COLO668 (cell line): ENCODE data around the gene CTXND1.
"Not testable (repeated sequence)": the region's sequence is repeated elsewhere in the genome, so short reads cannot be mapped to it uniquely, and the experiment has no call there.

ENCODE experiments used
- DNase-seq: peaks from one replicate; lab custom pipeline; 2025; ENCODE audit not compliant: unreplicated experiment; lab: John Stamatoyannopoulos, UW

CTXND1 gene

GRCh38 chr15:80252121-80252518 is at the start of gene CTXND1:
Gene CTXND1 (minus strand): TSS chr15:80252213. CDS start chr15:80201949, 50,264 bp downstream.
- DNase-seq: peak; percentile 22

- DNase-seq: no peak
Observed at GRCh38 chr15:80301472-80301871, 49.5 kb upstream of the CTXND1 start.

DNA sequence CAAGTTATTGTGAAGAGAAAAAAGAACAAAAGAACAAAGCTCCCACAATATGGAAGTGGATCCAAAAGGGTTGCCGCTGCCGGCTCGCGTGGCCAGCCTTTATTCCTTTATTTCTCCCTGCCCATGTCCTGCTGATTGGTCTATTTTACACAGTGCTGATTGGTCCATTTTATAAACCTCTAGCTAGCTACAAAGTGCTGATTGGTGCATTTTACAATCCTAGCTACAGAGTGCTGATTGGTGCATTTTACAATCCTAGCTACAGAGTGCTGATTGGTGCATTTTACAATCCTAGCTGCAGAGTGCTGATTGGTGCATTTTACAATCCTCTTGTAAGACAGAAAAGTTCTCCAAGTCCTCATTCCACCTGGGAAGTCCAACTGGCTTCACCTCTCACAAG is 43.8 kb upstream of the CTXND1 start:
- not testable (repeated sequence) for DNase-seq

DNA sequence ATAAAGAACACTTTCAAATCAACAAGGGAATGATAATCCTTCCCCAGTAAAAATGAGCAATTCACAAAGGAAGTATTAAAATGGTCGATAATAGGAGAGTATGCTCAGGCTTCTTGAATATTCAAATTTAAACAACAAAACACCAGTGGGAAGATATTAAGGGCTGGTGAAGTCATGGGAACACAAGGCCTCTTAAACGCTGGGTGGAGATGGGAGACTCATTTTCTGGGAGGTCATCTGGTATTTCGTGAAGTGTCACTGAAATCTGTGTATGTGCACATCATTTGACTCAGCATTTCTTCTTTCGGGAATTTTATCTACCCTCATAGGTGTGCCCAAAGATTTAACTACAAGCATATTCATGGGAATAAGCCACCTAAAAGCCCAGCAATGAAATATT is 40.1 kb upstream of the CTXND1 start:
- DNase-seq: no peak

GRCh38 chr15:80290891-80291290 is 38.9 kb upstream of the CTXND1 start:
- DNase-seq: not testable (repeated sequence)

- no peak for DNase-seq
Observed at GRCh38 chr15:80289528-80290495, 37.8 kb upstream of the CTXND1 start.

- DNase-seq: no peak
Observed at GRCh38 chr15:80288131-80288530, 36.1 kb upstream of the CTXND1 start.

GRCh38 chr15:80286055-80286454 is 34.0 kb upstream of the CTXND1 start:
- no peak for DNase-seq

DNA sequence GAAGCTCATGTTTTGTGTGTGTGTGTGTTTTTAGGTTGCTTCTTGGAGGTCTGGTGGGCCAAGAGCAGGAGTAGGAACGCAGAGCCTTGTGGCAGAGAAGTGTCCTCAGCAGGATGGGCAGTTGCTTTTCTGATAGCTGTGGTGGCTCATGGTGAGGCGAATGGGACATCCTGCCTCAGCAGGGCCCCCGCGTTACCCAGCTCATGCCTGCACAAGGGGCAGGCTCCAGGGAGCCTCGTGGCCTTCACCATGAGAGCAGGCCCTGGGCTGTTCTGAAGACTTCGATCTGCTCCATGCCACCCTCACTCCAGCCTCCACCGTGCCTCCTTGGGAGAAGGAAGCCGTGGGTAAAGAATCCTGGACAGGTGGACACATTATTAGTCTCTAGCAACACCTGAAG is 33.4 kb upstream of the CTXND1 start:
- DNase-seq: no peak

DNA sequence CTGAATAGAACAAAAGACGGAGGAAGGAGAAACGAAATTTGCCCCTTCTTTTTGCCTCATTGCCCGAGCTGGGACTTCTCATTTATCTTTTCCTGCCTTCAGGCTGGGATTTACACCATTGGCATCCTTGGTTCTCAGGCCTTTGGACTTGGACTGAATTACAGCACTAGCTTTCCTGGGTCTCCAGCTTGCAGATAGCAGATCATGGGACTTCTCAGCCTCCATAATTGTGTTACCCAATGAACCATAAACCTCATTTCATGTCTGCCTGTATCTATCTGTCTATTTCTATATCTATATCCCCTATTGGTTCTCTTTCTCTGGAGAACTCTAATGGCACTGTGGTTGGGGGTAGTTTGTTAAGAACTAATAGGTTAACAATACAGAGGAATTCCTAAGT is 31.5 kb upstream of the CTXND1 start:
- DNase-seq: no peak

GRCh38 chr15:80277147-80277546 is 25.1 kb upstream of the CTXND1 start:
- no peak for DNase-seq

DNA sequence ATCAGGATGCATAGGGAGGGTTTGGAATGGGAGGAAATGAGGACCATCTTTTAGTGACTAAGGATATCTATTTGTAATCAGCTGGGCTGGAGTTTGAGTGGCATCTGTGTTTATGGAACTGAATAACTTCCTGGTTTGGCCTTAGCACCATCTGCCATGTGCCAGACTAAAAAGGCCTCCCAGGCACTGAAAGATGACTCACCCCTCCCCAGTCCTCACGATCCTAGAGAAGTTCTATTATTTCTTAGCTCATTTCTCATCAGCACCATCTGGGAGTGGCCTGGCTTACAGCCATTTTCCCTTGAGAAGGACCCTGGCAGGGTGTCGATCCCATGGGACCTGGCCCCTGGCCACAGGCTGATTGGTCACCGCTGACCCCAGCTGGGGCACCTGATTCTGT is 23.9 kb upstream of the CTXND1 start:
- DNase-seq: peak; percentile 25

DNA sequence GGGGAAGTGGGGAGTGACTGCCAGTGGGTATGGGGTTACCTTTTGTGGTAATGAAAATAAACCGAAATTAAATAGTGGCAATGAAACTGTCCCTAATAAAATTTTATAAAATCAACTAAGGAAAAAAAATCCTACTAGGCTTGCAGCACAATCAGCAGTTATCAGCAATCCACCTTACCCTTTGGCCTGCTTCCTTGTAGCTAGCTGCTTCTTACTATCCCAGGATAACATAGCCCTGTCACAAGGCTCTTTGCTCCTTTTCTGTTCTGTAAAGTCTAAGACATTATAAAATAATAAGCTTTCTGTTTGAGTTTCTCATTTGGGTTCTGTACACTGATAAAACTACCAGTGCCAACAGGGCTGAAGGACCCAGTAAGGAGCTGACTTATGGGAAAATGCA is 23.0 kb upstream of the CTXND1 start:
- no peak for DNase-seq

- no peak for DNase-seq
Observed at GRCh38 chr15:80274554-80274953, 22.5 kb upstream of the CTXND1 start.

GRCh38 chr15:80272987-80273386 is 21.0 kb upstream of the CTXND1 start:
- no peak for DNase-seq

DNA sequence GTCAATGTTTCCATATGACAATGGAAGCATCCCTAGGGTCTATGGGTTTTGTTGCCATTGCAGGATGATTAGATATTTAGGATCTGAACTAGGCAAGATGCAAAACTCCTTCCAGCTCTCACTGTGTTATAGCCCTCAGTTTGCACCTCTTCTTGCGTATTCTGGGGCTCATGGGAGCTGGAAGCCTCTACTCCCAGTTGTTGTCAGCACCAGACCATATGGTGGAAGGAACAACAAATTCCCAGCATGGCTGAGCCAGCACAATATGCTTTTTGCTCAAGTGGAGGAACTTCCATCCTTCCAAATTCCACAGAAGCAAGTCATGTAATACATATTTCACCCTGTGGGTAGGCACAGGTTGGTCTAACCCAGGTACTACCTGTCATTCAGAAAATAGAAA is 18.5 kb upstream of the CTXND1 start:
- no peak for DNase-seq

DNA sequence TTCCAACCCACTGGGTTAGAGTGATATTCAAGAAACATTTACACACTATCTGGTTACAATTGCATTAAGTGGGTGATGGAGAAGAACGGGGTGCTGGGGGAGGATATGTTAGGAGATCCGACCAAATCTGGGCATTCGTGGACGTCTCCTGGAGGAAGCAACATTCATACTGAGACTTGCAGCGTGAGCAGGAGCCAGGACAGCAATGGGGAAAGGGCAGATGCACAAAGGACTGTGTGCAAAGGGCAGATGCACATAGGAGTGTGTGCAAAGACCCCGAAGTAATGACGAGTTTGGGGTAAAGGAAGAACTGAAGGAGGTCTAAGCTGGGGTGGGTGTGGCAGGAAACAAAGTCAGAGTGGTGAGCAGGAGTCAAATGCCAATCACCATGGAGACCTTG is 16.1 kb upstream of the CTXND1 start:
- no peak for DNase-seq

DNA sequence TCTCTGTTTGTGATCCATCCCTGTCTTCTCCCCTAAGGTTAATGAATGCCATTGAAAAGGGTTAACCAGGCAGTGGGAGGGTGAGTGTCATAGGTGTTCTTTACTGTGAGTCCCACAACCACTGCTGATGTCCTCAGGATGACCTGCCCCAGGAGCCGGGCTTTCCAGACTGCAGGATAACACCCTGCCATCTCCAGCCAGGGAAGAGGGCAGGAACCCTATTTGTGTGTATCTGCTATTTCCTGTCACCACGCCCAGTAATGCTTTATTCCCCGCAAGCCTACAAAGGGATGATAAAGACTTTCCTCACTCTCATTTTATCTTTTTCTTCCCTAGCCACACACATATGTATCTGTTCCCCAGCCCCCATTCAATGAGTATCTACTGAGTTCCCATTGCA is 15.6 kb upstream of the CTXND1 start:
- DNase-seq: no peak

DNA sequence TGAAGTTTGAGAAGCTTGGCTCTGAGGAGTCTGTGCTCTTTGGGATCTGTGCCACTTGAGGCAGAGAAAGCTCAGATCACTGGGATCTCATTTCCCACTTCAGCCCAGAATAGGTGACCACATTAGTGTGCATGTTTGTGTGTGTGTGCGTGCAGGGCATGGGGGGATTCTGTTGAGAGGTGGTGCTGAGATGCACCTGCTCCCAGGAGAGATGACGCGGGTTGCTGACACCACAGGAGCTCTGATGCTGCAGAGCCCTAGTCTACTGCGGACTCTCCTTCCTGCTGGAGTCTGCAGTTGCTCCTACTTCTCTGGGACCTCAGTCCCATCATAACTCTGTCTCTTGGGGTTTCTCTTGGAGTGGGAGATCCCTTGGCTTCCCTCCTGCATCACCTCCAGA is 14.7 kb upstream of the CTXND1 start:
- no peak for DNase-seq

GRCh38 chr15:80266113-80266512 is 14.1 kb upstream of the CTXND1 start:
- no peak for DNase-seq

- no peak for DNase-seq
Observed at GRCh38 chr15:80265021-80265420, 13.0 kb upstream of the CTXND1 start.

GRCh38 chr15:80264031-80264430 is 12.0 kb upstream of the CTXND1 start:
- DNase-seq: no peak

DNA sequence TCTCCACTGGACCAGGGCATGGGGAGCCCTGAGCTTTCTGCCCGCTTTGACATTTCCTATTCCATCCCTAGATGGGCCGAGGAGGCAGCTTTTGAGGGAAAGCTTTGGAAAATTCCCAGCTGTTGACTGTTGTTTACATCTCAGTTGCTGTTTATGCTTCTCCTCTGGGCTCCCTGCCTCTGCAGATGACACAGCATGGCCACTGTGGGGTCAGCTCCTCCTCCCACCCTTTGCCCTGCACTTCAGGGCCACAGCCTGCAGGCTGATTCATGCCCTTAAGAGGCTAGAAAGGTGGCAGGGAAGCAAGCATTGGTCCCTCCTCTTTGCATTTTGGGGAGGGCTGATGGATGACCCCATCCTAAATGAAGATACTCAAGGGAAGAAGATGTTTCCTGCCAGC is 8.5 kb upstream of the CTXND1 start:
- no peak for DNase-seq
